Measurements from ENCODE around the gene FGF14.

The FGF14 gene

DNA sequence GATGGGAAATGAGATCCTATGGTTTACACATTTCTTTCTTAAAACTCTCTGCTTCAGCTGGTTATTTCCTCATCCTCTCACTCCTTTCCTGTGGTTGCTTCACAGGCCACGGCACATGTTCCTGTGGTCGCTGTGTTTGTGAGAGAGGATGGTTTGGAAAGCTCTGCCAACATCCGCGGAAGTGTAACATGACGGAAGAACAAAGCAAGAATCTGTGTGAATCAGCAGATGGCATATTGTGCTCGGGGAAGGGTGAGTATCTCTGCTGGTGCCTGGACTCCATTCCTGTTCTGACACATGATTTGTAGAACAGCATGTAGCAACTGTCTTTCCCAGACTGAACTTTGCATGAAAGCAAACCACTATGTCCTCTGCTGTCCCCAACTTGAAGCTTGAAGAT is 695.2 kb downstream of the FGF14 start:
- Histone ChIP-seq H3K27ac (ENCODE audit: low read depth, low read length) (no peak overlapping the region), H2AFZ (ENCODE audit: low read depth, low read length, severe bottlenecking) (no peak overlapping the region), H3K4me2 (ENCODE audit: low read depth, low read length, poor library complexity, severe bottlenecking) (no peak overlapping the region)

DNA sequence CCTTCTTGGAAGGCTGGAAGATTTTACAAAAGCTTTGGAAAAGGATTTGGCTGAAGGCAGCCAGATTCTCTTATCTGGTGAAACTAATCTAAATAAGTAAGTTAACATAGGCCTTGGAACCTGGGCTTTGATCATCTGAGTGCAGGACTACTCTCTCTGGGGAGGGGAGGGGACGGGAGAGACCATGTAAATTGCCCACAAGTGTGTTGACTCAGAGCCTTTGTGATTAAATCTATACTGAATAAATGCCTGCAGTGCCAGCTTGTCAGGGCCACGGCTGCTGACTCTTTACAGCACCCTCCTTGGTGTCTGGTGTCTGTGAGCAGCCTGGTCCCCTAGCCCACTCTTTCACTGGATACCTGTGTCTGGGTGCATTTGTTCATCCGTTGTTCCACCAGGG is 698.0 kb downstream of the FGF14 start:
- H3K9me3 ChIP-seq (ENCODE audit: insufficient read depth, low read length), result no peaks in the 10 kb centered on the region
- no peak overlapping the region for H3K4me2 ChIP-seq (ENCODE audit: low read depth, low read length, poor library complexity, severe bottlenecking)
- H4K20me1 ChIP-seq (ENCODE audit: low read depth, low read length), result no peaks in the 10 kb centered on the region
- no peak overlapping the region for H2AFZ ChIP-seq (ENCODE audit: low read depth, low read length, severe bottlenecking)
- H3K9ac ChIP-seq (ENCODE audit: low read length), result no peak overlapping the region
- no peaks in the 10 kb centered on the region for H3K27me3 ChIP-seq (ENCODE audit: low read length)
- no peaks in the 10 kb centered on the region for H3K36me3 ChIP-seq (ENCODE audit: low read length)
- H3F3A ChIP-seq (ENCODE audit: insufficient read depth), result no peaks in the 10 kb centered on the region
- no peak overlapping the region for H3K27ac ChIP-seq (ENCODE audit: low read depth, low read length)
- H3K79me2 ChIP-seq (ENCODE audit: insufficient read depth, low read length), result no peaks in the 10 kb centered on the region
- no peaks in the 10 kb centered on the region for H3K9me2 ChIP-seq (replicated peaks; ENCODE audit: insufficient read depth, low read length)
- no peak for TF ChIP-seq EZH2phosphoT487 (conservative IDR thresholded peaks at IDR 0.05; ENCODE audit: low read length)
- TF ChIP-seq, protein P1, sequence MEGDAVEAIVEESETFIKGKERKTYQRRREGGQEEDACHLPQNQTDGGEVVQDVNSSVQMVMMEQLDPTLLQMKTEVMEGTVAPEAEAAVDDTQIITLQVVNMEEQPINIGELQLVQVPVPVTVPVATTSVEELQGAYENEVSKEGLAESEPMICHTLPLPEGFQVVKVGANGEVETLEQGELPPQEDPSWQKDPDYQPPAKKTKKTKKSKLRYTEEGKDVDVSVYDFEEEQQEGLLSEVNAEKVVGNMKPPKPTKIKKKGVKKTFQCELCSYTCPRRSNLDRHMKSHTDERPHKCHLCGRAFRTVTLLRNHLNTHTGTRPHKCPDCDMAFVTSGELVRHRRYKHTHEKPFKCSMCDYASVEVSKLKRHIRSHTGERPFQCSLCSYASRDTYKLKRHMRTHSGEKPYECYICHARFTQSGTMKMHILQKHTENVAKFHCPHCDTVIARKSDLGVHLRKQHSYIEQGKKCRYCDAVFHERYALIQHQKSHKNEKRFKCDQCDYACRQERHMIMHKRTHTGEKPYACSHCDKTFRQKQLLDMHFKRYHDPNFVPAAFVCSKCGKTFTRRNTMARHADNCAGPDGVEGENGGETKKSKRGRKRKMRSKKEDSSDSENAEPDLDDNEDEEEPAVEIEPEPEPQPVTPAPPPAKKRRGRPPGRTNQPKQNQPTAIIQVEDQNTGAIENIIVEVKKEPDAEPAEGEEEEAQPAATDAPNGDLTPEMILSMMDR (IDR thresholded peaks at IDR 0.05; ENCODE audit: insufficient read depth, low read length, poor library complexity, severe bottlenecking), result no peak
- no peak overlapping the region for H3K4me3 ChIP-seq (ENCODE audit: insufficient read depth, low read length, poor library complexity, severe bottlenecking)

More for the DNA sequence above, 695.2 kb downstream of the FGF14 start:
- H4K20me1 ChIP-seq (ENCODE audit: low read depth, low read length), result no peaks in the 10 kb centered on the region
- H3K79me2 ChIP-seq (ENCODE audit: insufficient read depth, low read length), result no peaks in the 10 kb centered on the region
- H3K9me3 ChIP-seq (ENCODE audit: insufficient read depth, low read length), result no peaks in the 10 kb centered on the region
- TF ChIP-seq EZH2phosphoT487 (conservative IDR thresholded peaks at IDR 0.05; ENCODE audit: low read length), result no peak
- TF ChIP-seq, protein P1 (IDR thresholded peaks at IDR 0.05; ENCODE audit: insufficient read depth, low read length, poor library complexity, severe bottlenecking), result no peak
- H3F3A ChIP-seq (ENCODE audit: insufficient read depth), result no peaks in the 10 kb centered on the region
- no peaks in the 10 kb centered on the region for H3K27me3 ChIP-seq (ENCODE audit: low read length)
- H3K36me3 ChIP-seq (ENCODE audit: low read length), result no peaks in the 10 kb centered on the region
- no peak overlapping the region for H3K4me3 ChIP-seq (ENCODE audit: insufficient read depth, low read length, poor library complexity, severe bottlenecking)
- H3K9me2 ChIP-seq (replicated peaks; ENCODE audit: insufficient read depth, low read length), result no peaks in the 10 kb centered on the region
- no peak overlapping the region for H3K9ac ChIP-seq (ENCODE audit: low read length)

DNA sequence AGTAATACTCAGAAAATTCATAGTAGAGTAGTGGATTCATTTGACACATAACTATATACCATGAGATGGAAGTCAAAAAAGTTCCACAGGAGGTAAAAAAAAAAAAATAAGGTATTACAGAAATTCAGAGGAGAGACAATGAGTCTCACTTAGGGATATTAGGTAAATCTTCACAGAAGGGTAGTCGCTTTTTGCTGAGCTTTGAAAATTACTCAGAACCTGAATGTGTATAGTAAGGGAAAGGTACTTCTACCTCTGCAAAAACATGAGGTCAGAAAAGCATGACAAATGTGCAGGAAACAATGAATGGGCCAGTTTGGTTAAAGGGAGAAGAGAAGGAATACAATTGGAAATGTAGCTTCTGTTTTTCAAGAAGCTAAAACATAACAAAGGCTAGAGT is 698.8 kb downstream of the FGF14 start:
- H3K4me3 ChIP-seq (ENCODE audit: insufficient read depth, low read length, poor library complexity, severe bottlenecking), result no peak overlapping the region
- H2AFZ ChIP-seq (ENCODE audit: low read depth, low read length, severe bottlenecking), result no peak overlapping the region
- H3K9me3 ChIP-seq (ENCODE audit: insufficient read depth, low read length), result no peaks in the 10 kb centered on the region
- no peak overlapping the region for H3K4me2 ChIP-seq (ENCODE audit: low read depth, low read length, poor library complexity, severe bottlenecking)
- no peaks in the 10 kb centered on the region for H3K9me2 ChIP-seq (replicated peaks; ENCODE audit: insufficient read depth, low read length)
- no peaks in the 10 kb centered on the region for H3F3A ChIP-seq (ENCODE audit: insufficient read depth)
- TF ChIP-seq, protein P1 (IDR thresholded peaks at IDR 0.05; ENCODE audit: insufficient read depth, low read length, poor library complexity, severe bottlenecking), result no peak
- TF ChIP-seq EZH2phosphoT487 (conservative IDR thresholded peaks at IDR 0.05; ENCODE audit: low read length), result no peak
- H4K20me1 ChIP-seq (ENCODE audit: low read depth, low read length), result no peaks in the 10 kb centered on the region
- H3K36me3 ChIP-seq (ENCODE audit: low read length), result no peaks in the 10 kb centered on the region
- H3K27ac ChIP-seq (ENCODE audit: low read depth, low read length), result no peak overlapping the region
- H3K79me2 ChIP-seq (ENCODE audit: insufficient read depth, low read length), result no peaks in the 10 kb centered on the region
- no peak overlapping the region for H3K9ac ChIP-seq (ENCODE audit: low read length)
- H3K27me3 ChIP-seq (ENCODE audit: low read length), result no peaks in the 10 kb centered on the region
